ENCODE results near the gene MPRIP. TPM values are rescaled to one million over a fixed set of nuclear protein-coding genes. Genes with fewer than 3 reads are reported as not detected.
"Not testable (repeated sequence)": the region's sequence is repeated elsewhere in the genome, so short reads cannot be mapped to it uniquely, and the experiment has no call there.

Gene MPRIP
- total RNA-seq, 2 experiments from 2014 or later, result 206 to 209 TPM

GRCh38 chr17:17151962-17152361 lies 109.7 kb downstream of the MPRIP start:
- H3K27ac Mint-ChIP-seq, result peak overlapping the region; percentile 48

GRCh38 chr17:17152385-17152784 lies 110.1 kb downstream of the MPRIP start:
- no peaks in the 10 kb centered on the region for H3K9me3 Mint-ChIP-seq (ENCODE audit: low read depth)
- ATAC-seq (no peak), DNase-seq (no peak)
- peak overlapping the region; percentile 44 for H3K27ac Mint-ChIP-seq
- H3K4me3 Mint-ChIP-seq, result no peak overlapping the region
- peaks cover 40% of the 10 kb centered on the region for H3K4me1 Mint-ChIP-seq
- no peaks in the 10 kb centered on the region for H3K27me3 Mint-ChIP-seq
- peaks cover 44% of the 10 kb centered on the region for H3K36me3 Mint-ChIP-seq
- CTCF ChIA-PET, result interaction anchor here (1.5 kb wide), 1 partner anchor 11 kb away, joined by 5 read pairs; no protein-coding TSS in a partner anchor

More at GRCh38 chr17:17151962-17152361, 109.7 kb downstream of the MPRIP start:
- CTCF ChIA-PET, result interaction anchor here (1.5 to 2.1 kb wide), 2 partner anchors 10 to 31 kb away, joined by 4 to 5 read pairs; no protein-coding TSS in a partner anchor
- DNase-seq (peak; percentile 57), ATAC-seq (peak; percentile 49)
- H3K9me3 Mint-ChIP-seq (ENCODE audit: low read depth), result no peaks in the 10 kb centered on the region
- no peaks in the 10 kb centered on the region for H3K27me3 Mint-ChIP-seq
- peaks cover 40% of the 10 kb centered on the region for H3K4me1 Mint-ChIP-seq
- peaks cover 46% of the 10 kb centered on the region for H3K36me3 Mint-ChIP-seq
- no peak overlapping the region for H3K4me3 Mint-ChIP-seq

GRCh38 chr17:17153071-17153470 lies 110.8 kb downstream of the MPRIP start:
- Mint-ChIP-seq H3K4me3 (no peak overlapping the region), H3K9me3 (ENCODE audit: low read depth) (no peaks in the 10 kb centered on the region), H3K4me1 (peaks cover 40% of the 10 kb centered on the region), H3K36me3 (peaks cover 38% of the 10 kb centered on the region), H3K27me3 (no peaks in the 10 kb centered on the region), H3K27ac (no peak overlapping the region)
- DNase-seq (no peak), ATAC-seq (no peak)
- CTCF ChIA-PET, result no interaction called here

- DNase-seq, result no peak
- Mint-ChIP-seq H3K36me3 (peaks cover 35% of the 10 kb centered on the region), H3K27ac (peak overlapping the region; percentile 9)
Measured at GRCh38 chr17:17153709-17154108, 111.5 kb downstream of the MPRIP start.

DNA sequence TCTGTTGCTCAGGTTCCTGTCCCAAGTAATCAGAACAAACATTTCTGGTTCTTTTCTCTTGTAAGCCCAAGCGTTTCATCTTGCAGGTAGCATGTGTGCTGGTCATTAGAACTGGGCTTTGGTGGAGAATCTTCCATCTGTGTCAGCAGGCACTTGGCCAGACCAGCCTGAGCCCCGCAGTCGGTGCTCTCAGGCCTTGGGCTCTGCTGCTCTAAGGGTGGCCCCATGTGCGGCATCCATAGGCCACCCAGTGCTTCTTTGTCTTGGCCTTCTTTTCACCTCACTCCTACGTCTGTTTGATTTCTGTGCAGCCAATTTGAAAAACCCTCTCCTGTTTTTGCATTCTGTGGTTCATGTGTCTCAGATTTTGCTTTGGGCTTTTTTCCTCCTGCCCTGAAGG lies 112.3 kb downstream of the MPRIP start:
- Mint-ChIP-seq H3K36me3 (peaks cover 35% of the 10 kb centered on the region), H3K4me1 (peaks cover 38% of the 10 kb centered on the region), H3K27ac (peak overlapping the region; percentile 4), H3K27me3 (no peaks in the 10 kb centered on the region), H3K4me3 (no peak overlapping the region), H3K9me3 (ENCODE audit: low read depth) (no peaks in the 10 kb centered on the region)
- CTCF ChIA-PET, result interaction anchor here (1.1 to 1.5 kb wide), 2 partner anchors 29 to 110 kb away, joined by 3 read pairs; no protein-coding TSS in a partner anchor
- ATAC-seq, result no peak
- DNase-seq, result no peak

More at GRCh38 chr17:17153709-17154108, 111.5 kb downstream of the MPRIP start:
- CTCF ChIA-PET, result interaction anchor here (1.1 kb wide), 1 partner anchor 29 kb away, joined by 3 read pairs; no protein-coding TSS in a partner anchor
- Mint-ChIP-seq H3K4me1 (peaks cover 40% of the 10 kb centered on the region), H3K27me3 (no peaks in the 10 kb centered on the region), H3K9me3 (ENCODE audit: low read depth) (no peaks in the 10 kb centered on the region), H3K4me3 (no peak overlapping the region)
- no peak for ATAC-seq

GRCh38 chr17:17154981-17155380 lies 112.7 kb downstream of the MPRIP start:
- ATAC-seq (no peak), DNase-seq (no peak)
- Mint-ChIP-seq H3K4me3 (no peak overlapping the region), H3K4me1 (peaks cover 35% of the 10 kb centered on the region), H3K27me3 (no peaks in the 10 kb centered on the region), H3K36me3 (peaks cover 35% of the 10 kb centered on the region), H3K9me3 (ENCODE audit: low read depth) (no peaks in the 10 kb centered on the region), H3K27ac (peak overlapping the region; percentile 4)
- CTCF ChIA-PET, result interaction anchor here (1.1 to 1.5 kb wide), 2 partner anchors 30 to 110 kb away, joined by 3 read pairs; no protein-coding TSS in a partner anchor

DNA sequence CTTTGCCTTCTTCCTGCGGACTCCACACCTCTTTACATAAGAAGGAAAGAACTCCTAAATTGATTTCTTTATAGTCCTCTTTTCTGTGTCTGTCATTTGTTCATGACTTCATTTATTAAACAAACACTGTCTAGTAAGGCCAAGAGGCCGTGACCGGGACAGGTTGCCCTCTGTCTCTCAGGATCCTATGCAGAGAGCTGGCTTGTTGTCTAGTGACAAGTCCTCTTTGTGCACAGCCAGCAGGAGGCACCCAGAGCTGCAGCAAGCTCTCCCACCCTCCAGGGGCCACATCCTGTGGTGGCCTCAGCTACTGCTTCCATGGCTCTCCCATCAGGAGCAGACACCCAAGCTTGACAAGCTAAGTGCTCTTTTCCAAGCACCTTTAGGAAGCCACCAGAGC lies 113.3 kb downstream of the MPRIP start:
- CTCF ChIA-PET, result interaction anchor here (0.9 to 1.5 kb wide), 4 partner anchors 14 to 152 kb away, joined by 3 to 5 read pairs (median 4); partner anchors contain the start of gene PLD6
- ATAC-seq, result no peak
- Mint-ChIP-seq H3K9me3 (ENCODE audit: low read depth) (no peaks in the 10 kb centered on the region), H3K36me3 (peaks cover 30% of the 10 kb centered on the region), H3K4me3 (no peak overlapping the region), H3K27me3 (no peaks in the 10 kb centered on the region), H3K27ac (peak overlapping the region; percentile 60), H3K4me1 (peaks cover 29% of the 10 kb centered on the region)
- peak; percentile 54 for DNase-seq

- Mint-ChIP-seq H3K4me3 (no peak overlapping the region), H3K9me3 (ENCODE audit: low read depth) (no peaks in the 10 kb centered on the region), H3K4me1 (peaks cover 25% of the 10 kb centered on the region), H3K27ac (no peak overlapping the region), H3K36me3 (peaks cover 27% of the 10 kb centered on the region), H3K27me3 (no peaks in the 10 kb centered on the region)
- ATAC-seq (no peak), DNase-seq (no peak)
- CTCF ChIA-PET, result interaction anchor here (0.9 to 1.5 kb wide), 4 partner anchors 14 to 152 kb away, joined by 3 to 5 read pairs (median 4); partner anchors contain the start of gene PLD6
Measured at GRCh38 chr17:17156107-17156506, 113.8 kb downstream of the MPRIP start.

DNA sequence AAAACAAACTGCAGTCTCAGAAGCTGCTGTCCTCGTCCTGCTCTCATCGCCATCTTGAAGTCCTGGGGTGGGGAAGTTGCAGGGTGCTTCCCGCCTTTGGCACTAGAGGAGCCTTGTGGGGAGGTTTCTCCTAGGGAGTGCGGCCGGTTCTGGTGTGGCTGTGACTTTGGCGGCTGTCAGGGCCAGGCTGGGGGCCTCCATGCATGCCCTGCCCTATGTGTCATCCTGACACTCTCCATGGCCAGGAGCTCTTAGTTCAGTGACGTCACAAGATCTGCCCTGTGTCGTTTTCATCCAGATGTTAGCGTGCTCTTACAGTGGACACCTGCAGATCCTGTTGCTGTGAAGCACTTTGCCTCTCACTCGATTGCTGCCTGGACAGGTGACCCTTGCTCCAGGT lies 114.3 kb downstream of the MPRIP start:
- no peak overlapping the region for H3K4me3 Mint-ChIP-seq
- H3K9me3 Mint-ChIP-seq (ENCODE audit: low read depth), result no peaks in the 10 kb centered on the region
- CTCF ChIA-PET, result interaction anchor here (1.1 to 1.2 kb wide), 3 partner anchors 11 to 49 kb away, joined by 3 to 5 read pairs (median 4); partner anchors contain the start of gene PLD6
- DNase-seq (no peak), ATAC-seq (no peak)
- H3K36me3 Mint-ChIP-seq, result peaks cover 25% of the 10 kb centered on the region
- H3K27me3 Mint-ChIP-seq, result no peaks in the 10 kb centered on the region
- H3K27ac Mint-ChIP-seq, result no peak overlapping the region
- H3K4me1 Mint-ChIP-seq, result peaks cover 21% of the 10 kb centered on the region

GRCh38 chr17:17157041-17157440 lies 114.8 kb downstream of the MPRIP start:
- no peaks in the 10 kb centered on the region for H3K27me3 Mint-ChIP-seq
- H3K4me3 Mint-ChIP-seq, result no peak overlapping the region
- peaks cover 22% of the 10 kb centered on the region for H3K36me3 Mint-ChIP-seq
- DNase-seq, result no peak
- H3K9me3 Mint-ChIP-seq (ENCODE audit: low read depth), result no peaks in the 10 kb centered on the region
- H3K4me1 Mint-ChIP-seq, result peaks cover 16% of the 10 kb centered on the region
- CTCF ChIA-PET, result interaction anchor here (1.1 kb wide), 1 partner anchor 10 kb away, joined by 3 read pairs; no protein-coding TSS in a partner anchor
- ATAC-seq, result no peak
- H3K27ac Mint-ChIP-seq, result no peak overlapping the region

GRCh38 chr17:17158506-17158905 lies 116.2 kb downstream of the MPRIP start:
- not testable (repeated sequence) for H3K27me3 Mint-ChIP-seq

DNA sequence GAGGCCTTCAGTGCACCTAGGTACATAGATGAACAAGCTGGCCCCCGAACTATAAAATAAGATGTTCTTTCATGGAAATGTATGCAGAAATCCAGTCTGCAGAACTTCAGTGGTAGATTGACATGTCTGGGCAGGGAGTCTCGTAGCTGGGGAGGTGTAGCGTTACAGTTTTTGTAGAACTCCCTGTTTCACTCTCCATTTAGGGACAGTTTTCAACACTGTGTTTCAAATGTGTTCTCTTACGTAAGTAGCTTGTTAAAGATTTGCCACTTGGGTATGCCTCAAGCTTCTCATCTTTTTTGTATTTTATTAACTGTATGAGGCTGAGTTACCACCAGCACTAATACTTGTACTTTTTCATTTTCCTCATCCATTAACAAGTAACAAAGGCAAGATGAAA lies 117.3 kb downstream of the MPRIP start:
- peaks cover 8% of the 10 kb centered on the region for H3K4me1 Mint-ChIP-seq
- ATAC-seq, result no peak
- peaks cover 9% of the 10 kb centered on the region for H3K36me3 Mint-ChIP-seq
- H3K4me3 Mint-ChIP-seq, result no peak overlapping the region
- H3K27me3 Mint-ChIP-seq, result no peaks in the 10 kb centered on the region
- H3K27ac Mint-ChIP-seq, result no peak overlapping the region
- CTCF ChIA-PET, result no interaction called here
- no peak for DNase-seq
- H3K9me3 Mint-ChIP-seq (ENCODE audit: low read depth), result no peaks in the 10 kb centered on the region

More at GRCh38 chr17:17158506-17158905, 116.2 kb downstream of the MPRIP start:
- CTCF ChIA-PET, result interaction anchor here (1.1 kb wide), 1 partner anchor 17 kb away, joined by 4 read pairs; no protein-coding TSS in a partner anchor
- DNase-seq; H3K4me3 Mint-ChIP-seq; H3K27ac Mint-ChIP-seq; ATAC-seq; H3K9me3 Mint-ChIP-seq (ENCODE audit: low read depth): not testable (repeated sequence)
- H3K4me1 Mint-ChIP-seq, result peaks cover 10% of the 10 kb centered on the region
- H3K36me3 Mint-ChIP-seq, result peaks cover 15% of the 10 kb centered on the region

- Mint-ChIP-seq H3K36me3 (peaks cover 2% of the 10 kb centered on the region), H3K27me3 (no peaks in the 10 kb centered on the region), H3K27ac (no peak overlapping the region), H3K4me3 (no peak overlapping the region), H3K9me3 (ENCODE audit: low read depth) (no peaks in the 10 kb centered on the region), H3K4me1 (no peaks in the 10 kb centered on the region)
- DNase-seq (no peak), ATAC-seq (no peak)
- CTCF ChIA-PET, result no interaction called here
Measured at GRCh38 chr17:17161121-17161520, 118.9 kb downstream of the MPRIP start.

GRCh38 chr17:17161759-17162158 lies 119.5 kb downstream of the MPRIP start:
- no peak for ATAC-seq
- Mint-ChIP-seq H3K4me1 (no peaks in the 10 kb centered on the region), H3K36me3 (peaks cover 2% of the 10 kb centered on the region), H3K9me3 (ENCODE audit: low read depth) (no peaks in the 10 kb centered on the region), H3K27me3 (no peaks in the 10 kb centered on the region), H3K27ac (no peak overlapping the region), H3K4me3 (no peak overlapping the region)
- CTCF ChIA-PET, result no interaction called here
- no peak for DNase-seq

Measured in activated CD8-positive, alpha-beta memory T cell treated with anti-CD3 and anti-CD28 coated beads, Interleukin-2, amount 10 ng/mL, durations not matched to agents 7 days and 5 days (primary cell).